GM19351 (cell line): ENCODE data around the gene TPST2.
"Not testable (repeated sequence)": the region's sequence is repeated elsewhere in the genome, so short reads cannot be mapped to it uniquely, and the experiment has no call there.

Experiments
- ATAC-seq: cut with Tn5 transposase; IDR thresholded peaks from one replicate; pipeline ENCODE4 v1.9.1; 2021; ENCODE audit warnings: mild to moderate bottlenecking, moderate library complexity; ENCODE audit not compliant: unreplicated experiment

The TPST2 gene

GRCh38 chr22:26536762-26537134, 53.2 kb downstream of the TPST2 start:
- no peak for ATAC-seq

DNA sequence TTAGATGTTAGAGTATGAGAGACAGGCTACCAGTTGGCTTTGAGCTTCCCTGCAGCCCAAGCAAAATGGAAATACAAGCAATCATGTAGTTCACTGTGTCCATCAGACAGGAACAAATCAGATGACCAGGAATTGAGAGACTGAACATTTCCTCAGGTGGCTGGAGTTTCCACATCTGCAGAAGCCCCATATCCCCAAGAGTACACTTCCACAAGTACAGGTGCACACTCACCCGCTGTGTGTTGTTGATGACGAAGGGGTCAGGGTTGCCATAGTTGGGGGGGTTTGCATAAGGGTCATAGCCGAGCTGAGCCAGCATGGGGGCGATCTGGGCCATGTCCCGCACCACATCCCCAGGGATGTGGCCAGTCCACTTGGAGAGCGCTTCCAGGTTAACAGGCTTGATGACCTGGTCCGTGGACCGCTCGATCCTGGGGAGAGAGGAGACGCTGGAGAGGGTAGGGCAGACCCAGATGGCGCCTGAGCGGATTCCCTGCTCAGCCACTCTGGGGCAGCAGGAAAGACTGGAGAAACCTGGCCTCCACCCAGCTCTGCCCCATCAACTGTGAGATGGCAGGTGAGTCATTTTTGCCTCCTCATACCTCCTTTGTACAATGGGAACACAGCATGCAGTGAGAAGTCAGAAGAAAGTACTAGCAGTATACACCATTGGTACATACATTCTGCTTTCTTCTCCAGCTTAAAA, 53.7 kb downstream of the TPST2 start:
- ATAC-seq = no peak

DNA sequence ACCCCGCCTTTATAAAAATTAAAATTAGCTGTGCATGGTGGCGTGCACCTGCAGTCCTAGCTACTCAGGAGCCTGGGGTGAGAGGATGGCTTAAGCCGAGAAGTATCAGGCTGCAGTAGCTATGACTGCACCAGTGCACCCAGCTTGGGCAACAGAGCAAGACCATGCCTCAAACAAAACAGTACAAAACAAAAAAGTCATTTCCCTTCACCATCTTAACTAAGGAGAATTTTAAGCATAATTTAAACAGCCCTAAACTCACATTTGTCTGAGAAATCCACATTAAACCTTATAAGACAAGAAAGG, 54.4 kb downstream of the TPST2 start:
- no peak for ATAC-seq

DNA sequence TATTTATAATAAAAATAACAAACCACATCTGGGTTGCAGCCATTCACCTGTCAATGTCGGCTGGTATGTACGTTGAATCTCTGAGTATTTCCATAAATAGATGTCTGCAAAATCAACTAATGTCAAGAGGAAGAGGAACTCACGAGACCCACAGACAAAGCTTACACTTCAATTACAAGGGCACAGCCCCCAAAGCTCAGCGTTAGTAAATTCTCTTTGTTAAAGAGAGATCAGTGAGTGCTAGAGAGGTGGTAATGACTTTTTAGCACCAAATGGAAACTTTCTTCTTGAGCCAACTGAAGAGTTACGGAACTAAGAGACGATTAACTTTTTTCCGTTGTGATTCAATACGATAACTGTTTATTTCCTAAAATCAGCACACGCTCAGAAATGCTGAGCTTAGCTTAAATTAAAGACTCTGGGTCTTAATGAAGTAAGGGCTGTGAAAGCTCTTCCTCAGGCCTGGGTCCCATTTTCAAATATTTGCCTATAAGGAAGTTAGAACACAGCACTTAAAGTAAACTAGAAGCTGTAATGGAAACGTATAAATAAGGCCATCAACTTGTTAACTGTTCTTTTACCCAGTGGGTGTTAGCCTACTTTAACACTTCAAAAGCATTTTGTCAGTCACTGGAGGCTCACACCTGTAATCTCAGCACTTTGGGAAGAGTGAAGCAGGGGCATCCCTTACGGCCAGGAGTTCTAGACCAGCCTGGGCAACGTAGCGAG, 54.9 kb downstream of the TPST2 start:
- no peak for ATAC-seq

DNA sequence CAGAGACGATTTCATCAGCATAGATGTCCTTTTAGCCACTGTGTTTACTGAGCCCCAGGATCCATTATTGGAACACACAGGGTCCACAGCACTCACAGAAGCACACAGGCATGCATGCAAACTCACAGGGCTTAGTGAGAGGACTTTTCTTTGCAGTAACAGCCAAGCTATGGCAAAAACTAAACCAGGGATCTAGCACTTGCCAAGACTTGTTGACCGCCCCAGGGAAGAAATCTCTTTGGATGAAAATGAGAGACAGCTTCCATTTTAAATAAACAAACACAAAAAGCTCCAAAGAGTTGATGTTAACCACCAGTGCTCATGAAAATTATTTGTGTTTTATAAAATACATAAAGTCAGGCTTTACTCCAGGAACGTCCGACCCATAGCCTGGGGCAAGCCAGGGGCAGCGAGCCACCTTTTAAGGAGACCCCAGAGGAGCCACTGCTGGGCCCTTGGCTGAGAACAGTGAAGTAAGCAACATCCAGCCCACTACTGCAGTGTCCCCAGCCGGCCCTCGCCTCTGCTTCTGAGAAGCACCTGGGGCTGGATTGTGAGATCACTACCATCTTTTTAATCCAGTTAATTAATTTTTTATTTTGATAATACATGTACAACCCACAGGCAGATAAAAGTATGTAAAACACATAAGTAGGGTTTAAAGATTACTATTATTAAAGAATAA, 55.6 kb downstream of the TPST2 start:
- no peak for ATAC-seq

GRCh38 chr22:26529345-26529744, 60.6 kb downstream of the TPST2 start:
- ATAC-seq = no peak

DNA sequence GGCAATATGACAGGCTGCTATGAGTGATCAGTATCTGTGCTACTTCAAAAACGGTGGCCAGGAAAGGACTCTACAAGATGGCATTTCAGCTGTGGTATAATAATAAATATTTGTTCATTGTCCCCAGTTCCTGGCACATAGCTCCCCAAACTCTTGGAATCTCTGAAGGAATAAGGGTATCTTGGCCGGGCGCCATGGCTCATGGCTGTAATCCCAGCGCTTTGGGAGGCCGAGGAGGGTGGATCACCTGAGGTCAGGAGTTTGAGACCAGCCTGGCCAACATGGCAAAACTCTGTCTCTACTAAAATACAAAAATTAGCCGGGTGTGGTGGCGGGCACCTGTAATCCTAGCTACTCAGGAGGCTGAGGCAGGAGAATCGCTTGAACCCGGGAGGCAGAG, 61.4 kb downstream of the TPST2 start:
- not testable (repeated sequence) for ATAC-seq

GRCh38 chr22:26527574-26528465, 62.1 kb downstream of the TPST2 start:
- ATAC-seq = no peak

DNA sequence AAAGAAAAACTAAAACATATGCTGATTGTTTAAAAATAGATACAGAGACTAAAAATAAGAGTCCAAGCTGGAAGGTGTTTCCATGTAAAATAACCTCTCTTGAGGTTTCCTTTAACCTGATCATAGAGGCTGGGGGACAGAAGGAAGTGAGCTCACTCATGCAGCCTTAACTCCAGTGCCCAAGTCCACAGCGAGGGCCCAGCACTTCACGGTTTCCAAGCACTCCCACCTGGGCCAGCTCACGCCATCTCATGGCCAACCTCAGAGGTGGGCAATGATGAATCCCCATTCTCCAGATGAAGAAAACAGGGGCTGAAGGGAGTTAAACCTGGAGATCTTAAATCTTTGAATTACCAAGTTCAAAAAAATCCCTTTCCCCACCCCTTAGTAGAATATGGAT, 62.8 kb downstream of the TPST2 start:
- no peak for ATAC-seq

DNA sequence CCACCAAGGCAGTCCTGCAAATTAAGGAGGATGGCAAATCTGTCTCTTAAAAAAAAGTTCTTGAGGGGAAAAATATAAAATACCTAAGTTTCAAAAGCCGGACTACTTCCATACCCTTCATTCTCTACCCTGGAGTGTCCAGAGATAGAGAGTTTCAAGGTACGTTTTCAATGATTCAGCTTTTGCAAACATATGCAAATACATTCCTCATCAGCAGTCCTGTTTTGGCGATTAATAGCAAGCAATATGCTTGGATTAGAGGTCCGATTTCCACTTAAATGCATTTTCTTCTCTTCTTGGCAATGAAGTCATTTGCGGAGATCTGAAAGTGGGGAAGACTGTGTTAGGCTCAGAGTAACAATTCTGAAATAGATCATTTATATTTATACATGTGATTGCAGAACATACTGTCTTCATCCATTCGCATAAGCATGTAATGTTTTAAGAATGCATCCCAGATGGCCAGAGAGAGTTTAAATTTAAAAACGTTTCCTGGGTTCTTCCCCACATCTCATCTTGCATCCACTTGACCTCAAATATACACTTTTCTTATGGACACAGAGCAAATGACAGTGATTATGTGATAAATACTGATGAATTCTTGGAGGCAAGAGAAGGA, 63.9 kb downstream of the TPST2 start:
- no peak for ATAC-seq

DNA sequence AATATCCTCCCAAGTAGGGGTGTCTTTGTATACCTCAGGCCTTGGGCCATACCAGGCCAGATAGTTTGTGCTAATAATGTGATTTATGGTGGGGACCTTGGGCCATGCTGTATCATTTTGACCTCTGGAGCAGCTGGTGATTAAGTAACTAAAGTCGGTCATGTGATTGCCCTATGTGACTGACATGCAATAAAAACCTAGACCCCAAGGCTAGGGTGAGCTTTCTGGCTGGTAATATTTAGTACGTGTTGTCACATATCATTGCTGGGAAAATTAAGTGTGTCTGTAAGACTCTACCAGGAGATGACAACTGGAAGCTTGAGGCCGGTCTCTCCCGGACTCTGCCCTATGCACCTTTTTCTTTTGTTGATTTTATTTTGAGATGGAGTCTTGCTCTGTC, 65.1 kb downstream of the TPST2 start:
- no peak for ATAC-seq

DNA sequence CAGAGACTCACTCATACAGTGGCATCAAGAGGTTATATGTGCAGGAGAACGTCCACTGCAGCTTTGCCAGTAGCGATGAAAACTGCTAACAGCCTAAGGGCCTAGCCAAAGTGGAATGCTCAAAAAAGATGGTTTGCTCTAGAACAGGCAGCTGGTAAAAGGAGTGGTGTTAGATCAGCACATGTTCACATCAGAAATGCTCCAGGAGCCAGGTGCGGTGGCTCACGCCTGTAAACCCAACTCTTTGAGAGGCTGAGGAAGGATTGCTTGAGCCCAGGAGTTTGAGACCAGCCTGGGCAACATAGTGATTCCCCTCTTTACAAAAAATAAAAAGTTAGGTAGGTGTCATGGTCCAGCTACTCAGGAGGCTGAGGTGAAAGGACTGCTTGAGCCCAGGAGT, 67.3 kb downstream of the TPST2 start:
- no peak for ATAC-seq

DNA sequence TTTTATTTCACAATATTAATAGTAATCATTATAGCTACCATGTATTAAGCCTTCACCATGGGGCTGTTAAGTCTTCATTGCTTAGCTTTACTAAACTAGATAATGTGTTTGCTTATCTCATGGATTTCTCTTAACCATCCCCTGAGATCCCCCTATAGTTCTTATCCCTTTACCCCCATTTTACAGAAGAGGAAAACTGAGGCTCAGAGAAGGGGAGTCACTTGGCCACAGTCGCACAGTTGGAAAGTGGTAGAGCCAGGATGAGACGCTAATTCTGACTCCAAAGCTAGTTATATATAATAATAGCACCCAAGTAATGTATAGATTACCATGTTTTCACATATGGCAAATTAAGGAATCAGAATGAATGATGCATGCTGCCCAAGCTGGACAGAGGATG, 67.9 kb downstream of the TPST2 start:
- no peak for ATAC-seq

GRCh38 chr22:26517429-26517828, 72.5 kb downstream of the TPST2 start:
- no peak for ATAC-seq

DNA sequence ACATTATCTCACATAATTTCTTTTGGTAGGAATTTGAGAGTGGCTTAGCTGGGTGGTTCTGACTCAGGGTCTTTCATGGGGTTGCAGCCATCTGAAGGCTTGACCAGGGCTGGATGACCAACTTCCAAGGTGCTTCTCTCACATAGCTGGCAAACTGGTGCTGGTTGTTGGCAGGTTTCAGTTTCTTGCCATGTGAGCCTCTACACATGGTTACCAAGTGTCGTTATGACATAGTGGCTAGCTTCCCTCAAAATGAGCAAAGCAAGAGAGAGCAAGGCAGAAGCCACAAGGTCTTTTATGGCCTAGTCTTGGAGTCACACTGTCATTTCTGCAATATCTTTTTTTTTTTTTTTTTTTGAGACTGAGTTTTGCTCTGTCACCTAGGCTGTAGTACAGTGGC, 73.4 kb downstream of the TPST2 start:
- ATAC-seq = no peak

DNA sequence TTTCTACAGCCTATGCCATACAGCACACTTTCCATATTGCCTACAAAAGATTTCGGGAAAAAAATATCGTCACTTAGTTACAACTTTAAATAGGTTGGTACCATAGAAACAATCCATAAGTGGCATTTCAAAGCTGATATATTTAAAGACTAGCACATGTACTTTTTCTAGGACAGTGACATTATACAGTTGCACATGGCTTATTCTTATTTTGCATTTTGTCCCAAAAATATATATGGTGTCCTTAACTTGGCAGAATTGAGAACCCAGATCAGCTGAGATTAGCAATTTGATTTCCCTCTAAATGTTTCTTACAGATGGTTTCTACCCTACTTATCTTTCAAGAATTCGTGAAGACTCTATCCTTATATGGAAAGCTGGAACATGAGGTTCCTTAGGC, 74.0 kb downstream of the TPST2 start:
- no peak for ATAC-seq

GRCh38 chr22:26514419-26515161, 75.3 kb downstream of the TPST2 start:
- ATAC-seq = no peak

- ATAC-seq = no peak
Measured at GRCh38 chr22:26513838-26514237, 76.1 kb downstream of the TPST2 start.

GRCh38 chr22:26512149-26512793, 77.7 kb downstream of the TPST2 start, which contains the start of gene TFIP11:
Gene TFIP11, minus strand, starts transcription at chr22:26512473. Its CDS starts 2,201 bp downstream, at chr22:26510272.
- peak; percentile 95 for ATAC-seq

GRCh38 chr22:26508148-26508547, 81.8 kb downstream of the TPST2 start:
- ATAC-seq = no peak
